IPS-20b (cell line): Measurements from ENCODE around the gene APOC3.

Experiments
- H3K27ac ChIP-seq: one replicate; pipeline ENCODE4 v1.5.1; 2013; ENCODE audit warnings: low read length
- H3K27me3 ChIP-seq: 2 replicates; pipeline ENCODE4 v1.6.1; 2013; ENCODE audit warnings: mild to moderate bottlenecking, low read length, inconsistent platforms; ENCODE audit not compliant: insufficient read depth
- H3K36me3 ChIP-seq: 2 replicates; pipeline ENCODE4 v1.6.1; 2013; ENCODE audit warnings: low read depth, mild to moderate bottlenecking, inconsistent platforms, low read length, moderate library complexity; ENCODE audit not compliant: insufficient read depth
- H3K4me1 ChIP-seq: 2 replicates; pipeline ENCODE4 v1.6.1; 2013; ENCODE audit warnings: mild to moderate bottlenecking, control low read depth, inconsistent platforms, low read length, moderate library complexity; ENCODE audit not compliant: insufficient read depth
- H3K4me3 ChIP-seq: 2 replicates; pipeline ENCODE4 v1.5.1; 2013; ENCODE audit warnings: mild to moderate bottlenecking, low read length, inconsistent platforms
- H3K9ac ChIP-seq: 2 replicates; pipeline ENCODE4 v1.6.1; 2013; ENCODE audit warnings: low read depth, mild to moderate bottlenecking, inconsistent platforms, low read length, moderate library complexity
- H3K9me3 ChIP-seq: 2 replicates; pipeline ENCODE4 v1.6.1; 2013; ENCODE audit warnings: mild to moderate bottlenecking, low read depth, low read length, inconsistent platforms; ENCODE audit not compliant: insufficient read depth

Gene APOC3

GRCh38 chr11:116859175-116859574 is 29.5 kb downstream of the APOC3 start:
- Histone ChIP-seq H3K27me3 (no peaks in the 10 kb centered on the region), H3K27ac (no peak overlapping the region), H3K4me1 (no peaks in the 10 kb centered on the region), H3K9ac (no peak overlapping the region), H3K9me3 (no peaks in the 10 kb centered on the region), H3K36me3 (peaks cover 68% of the 10 kb centered on the region), H3K4me3 (no peak overlapping the region)

- Histone ChIP-seq H3K4me3 (no peak overlapping the region), H3K27me3 (no peaks in the 10 kb centered on the region), H3K9ac (no peak overlapping the region), H3K36me3 (peaks cover 79% of the 10 kb centered on the region), H3K9me3 (no peaks in the 10 kb centered on the region), H3K27ac (no peak overlapping the region), H3K4me1 (no peaks in the 10 kb centered on the region)
Measured at GRCh38 chr11:116860303-116860702, 30.6 kb downstream of the APOC3 start.

GRCh38 chr11:116861539-116861938 is 31.8 kb downstream of the APOC3 start:
- H3K27ac ChIP-seq: no peak overlapping the region
- H3K27me3 ChIP-seq: no peaks in the 10 kb centered on the region
- peaks cover 86% of the 10 kb centered on the region for H3K36me3 ChIP-seq
- H3K9ac ChIP-seq: no peak overlapping the region
- H3K9me3 ChIP-seq: no peaks in the 10 kb centered on the region
- no peaks in the 10 kb centered on the region for H3K4me1 ChIP-seq
- H3K4me3 ChIP-seq: no peak overlapping the region

- Histone ChIP-seq H3K36me3 (peaks cover 86% of the 10 kb centered on the region), H3K4me1 (no peaks in the 10 kb centered on the region), H3K9ac (no peak overlapping the region), H3K27me3 (no peaks in the 10 kb centered on the region), H3K27ac (no peak overlapping the region), H3K4me3 (no peak overlapping the region), H3K9me3 (no peaks in the 10 kb centered on the region)
Measured at GRCh38 chr11:116862185-116862584, 32.5 kb downstream of the APOC3 start.

- H3K4me3 ChIP-seq: no peak overlapping the region
- H3K36me3 ChIP-seq: peaks cover 86% of the 10 kb centered on the region
- H3K9me3 ChIP-seq: no peaks in the 10 kb centered on the region
- no peaks in the 10 kb centered on the region for H3K27me3 ChIP-seq
- no peak overlapping the region for H3K9ac ChIP-seq
- H3K27ac ChIP-seq: no peak overlapping the region
- no peaks in the 10 kb centered on the region for H3K4me1 ChIP-seq
Measured at GRCh38 chr11:116862951-116863350, 33.2 kb downstream of the APOC3 start.

- Histone ChIP-seq H3K36me3 (peaks cover 86% of the 10 kb centered on the region), H3K27ac (no peak overlapping the region), H3K4me1 (no peaks in the 10 kb centered on the region), H3K27me3 (no peaks in the 10 kb centered on the region), H3K9ac (no peak overlapping the region), H3K9me3 (no peaks in the 10 kb centered on the region), H3K4me3 (no peak overlapping the region)
Measured at GRCh38 chr11:116864531-116864930, 34.8 kb downstream of the APOC3 start.

- no peak overlapping the region for H3K4me3 ChIP-seq
- no peaks in the 10 kb centered on the region for H3K4me1 ChIP-seq
- H3K27me3 ChIP-seq: no peaks in the 10 kb centered on the region
- H3K36me3 ChIP-seq: peaks cover 88% of the 10 kb centered on the region
- no peak overlapping the region for H3K27ac ChIP-seq
- H3K9ac ChIP-seq: no peak overlapping the region
- H3K9me3 ChIP-seq: no peaks in the 10 kb centered on the region
Measured at GRCh38 chr11:116865696-116866095, 36.0 kb downstream of the APOC3 start.

- H3K9me3 ChIP-seq: no peaks in the 10 kb centered on the region
- no peaks in the 10 kb centered on the region for H3K4me1 ChIP-seq
- H3K36me3 ChIP-seq: peaks cover 88% of the 10 kb centered on the region
- H3K27ac ChIP-seq: no peak overlapping the region
- no peak overlapping the region for H3K4me3 ChIP-seq
- no peaks in the 10 kb centered on the region for H3K27me3 ChIP-seq
- H3K9ac ChIP-seq: no peak overlapping the region
Measured at GRCh38 chr11:116866804-116867455, 37.2 kb downstream of the APOC3 start.

- H3K9ac ChIP-seq: no peak overlapping the region
- H3K4me1 ChIP-seq: no peaks in the 10 kb centered on the region
- peaks cover 88% of the 10 kb centered on the region for H3K36me3 ChIP-seq
- H3K9me3 ChIP-seq: no peaks in the 10 kb centered on the region
- H3K4me3 ChIP-seq: no peak overlapping the region
- H3K27me3 ChIP-seq: no peaks in the 10 kb centered on the region
- H3K27ac ChIP-seq: no peak overlapping the region
Measured at GRCh38 chr11:116867619-116868018, 37.9 kb downstream of the APOC3 start.

- Histone ChIP-seq H3K9ac (no peak overlapping the region), H3K27me3 (no peaks in the 10 kb centered on the region), H3K4me3 (no peak overlapping the region), H3K27ac (no peak overlapping the region), H3K36me3 (peaks cover 92% of the 10 kb centered on the region), H3K9me3 (no peaks in the 10 kb centered on the region), H3K4me1 (no peaks in the 10 kb centered on the region)
Measured at GRCh38 chr11:116868066-116868465, 38.4 kb downstream of the APOC3 start.

GRCh38 chr11:116869610-116870009 is 39.9 kb downstream of the APOC3 start:
- Histone ChIP-seq H3K4me3 (no peak overlapping the region), H3K9ac (no peak overlapping the region), H3K36me3 (peaks cover 94% of the 10 kb centered on the region), H3K27me3 (no peaks in the 10 kb centered on the region), H3K4me1 (no peaks in the 10 kb centered on the region), H3K9me3 (no peaks in the 10 kb centered on the region), H3K27ac (no peak overlapping the region)

GRCh38 chr11:116870054-116870453 is 40.3 kb downstream of the APOC3 start:
- H3K4me3 ChIP-seq: no peak overlapping the region

More at GRCh38 chr11:116870054-116870453, 40.3 kb downstream of the APOC3 start:
- H3K27me3 ChIP-seq: no peaks in the 10 kb centered on the region
- no peaks in the 10 kb centered on the region for H3K4me1 ChIP-seq
- no peak overlapping the region for H3K9ac ChIP-seq
- no peaks in the 10 kb centered on the region for H3K9me3 ChIP-seq
- no peak overlapping the region for H3K27ac ChIP-seq
- peaks cover 94% of the 10 kb centered on the region for H3K36me3 ChIP-seq
